Colonic mucosa (tissue), 4 donors: ENCODE data around the gene FAN1. TPM values are rescaled to one million over a fixed set of nuclear protein-coding genes. Genes with fewer than 3 reads are reported as not detected.

Experiments used
- DNase-seq: peaks from one replicate; pipeline ENCODE4 v3.0.0-alpha.2; 2020
- H3K27ac ChIP-seq: fragments of 200-600 bp; one replicate; pipeline ENCODE4 v1.8.0; 2021
- H3K27me3 ChIP-seq: fragments of 200-600 bp; one replicate; pipeline ENCODE4 v1.8.0; 2021
- H3K36me3 ChIP-seq: fragments of 200-600 bp; one replicate; pipeline ENCODE4 v1.8.0; 2021
- H3K4me1 ChIP-seq: fragments of 200-600 bp; one replicate; pipeline ENCODE4 v1.8.0; 2021; ENCODE audit warnings: mild to moderate bottlenecking
- H3K4me3 ChIP-seq: fragments of 200-600 bp; one replicate; pipeline ENCODE4 v1.8.0; 2021
- H3K9ac ChIP-seq, 2 donors: one replicate each; pipeline ENCODE4 v1.7.0; 2013; ENCODE audit warnings: control low read depth in 2 of 2, low read depth in 2 of 2, low read length in 2 of 2
- H3K9me3 ChIP-seq: fragments of 200-600 bp; one replicate; pipeline ENCODE4 v1.8.0; 2021
- intact Hi-C: fragments of 100-400 bp; cut with DNase I; formaldehyde crosslinking; loops from one replicate; pipeline ENCODE4 v1.14.1; 2022
- total RNA-seq, 2 donors: library from RNA; stranded (reverse); fragmentation: NEBNext Ultra II Directional in 1 of 2; extraction: Animal tissue kit (Norgen Biotek cat#: 25700) in 1 of 2; gene quantifications; one replicate each; pipeline ENCODE4 v1.2.1, GENCODE V29; 2021
- TF ChIP-seq, protein P1 (sequence below): fragments of 200-600 bp; IDR thresholded peaks from one replicate; pipeline ENCODE4 v1.8.0; 2022; ENCODE audit warnings: antibody characterized with exemption, mild to moderate bottlenecking
- donor health status: healthy.
- donor health status: DM: no; HTN: no; CAD: no.
- donor health status: DM: no; HTN: no; CAD: no.

Gene FAN1
- total RNA-seq, 2 donors from 2014 or later: 12.0 to 22.2 TPM

GRCh38 chr15:30954674-30955073 is 51.0 kb downstream of the FAN1 start:
- H3K36me3 ChIP-seq: peaks cover 16% of the 10 kb centered on the region
- TF ChIP-seq, protein P1, sequence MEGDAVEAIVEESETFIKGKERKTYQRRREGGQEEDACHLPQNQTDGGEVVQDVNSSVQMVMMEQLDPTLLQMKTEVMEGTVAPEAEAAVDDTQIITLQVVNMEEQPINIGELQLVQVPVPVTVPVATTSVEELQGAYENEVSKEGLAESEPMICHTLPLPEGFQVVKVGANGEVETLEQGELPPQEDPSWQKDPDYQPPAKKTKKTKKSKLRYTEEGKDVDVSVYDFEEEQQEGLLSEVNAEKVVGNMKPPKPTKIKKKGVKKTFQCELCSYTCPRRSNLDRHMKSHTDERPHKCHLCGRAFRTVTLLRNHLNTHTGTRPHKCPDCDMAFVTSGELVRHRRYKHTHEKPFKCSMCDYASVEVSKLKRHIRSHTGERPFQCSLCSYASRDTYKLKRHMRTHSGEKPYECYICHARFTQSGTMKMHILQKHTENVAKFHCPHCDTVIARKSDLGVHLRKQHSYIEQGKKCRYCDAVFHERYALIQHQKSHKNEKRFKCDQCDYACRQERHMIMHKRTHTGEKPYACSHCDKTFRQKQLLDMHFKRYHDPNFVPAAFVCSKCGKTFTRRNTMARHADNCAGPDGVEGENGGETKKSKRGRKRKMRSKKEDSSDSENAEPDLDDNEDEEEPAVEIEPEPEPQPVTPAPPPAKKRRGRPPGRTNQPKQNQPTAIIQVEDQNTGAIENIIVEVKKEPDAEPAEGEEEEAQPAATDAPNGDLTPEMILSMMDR: no peak
- H3K4me1 ChIP-seq: no peaks in the 10 kb centered on the region
- no peak overlapping the region for H3K27ac ChIP-seq
- H3K4me3 ChIP-seq: no peak overlapping the region
- intact Hi-C loops: no loop called here
- H3K9me3 ChIP-seq: no peaks in the 10 kb centered on the region
- H3K9ac ChIP-seq: no peak overlapping the region
- no peaks in the 10 kb centered on the region for H3K27me3 ChIP-seq
- no peak for DNase-seq

DNA sequence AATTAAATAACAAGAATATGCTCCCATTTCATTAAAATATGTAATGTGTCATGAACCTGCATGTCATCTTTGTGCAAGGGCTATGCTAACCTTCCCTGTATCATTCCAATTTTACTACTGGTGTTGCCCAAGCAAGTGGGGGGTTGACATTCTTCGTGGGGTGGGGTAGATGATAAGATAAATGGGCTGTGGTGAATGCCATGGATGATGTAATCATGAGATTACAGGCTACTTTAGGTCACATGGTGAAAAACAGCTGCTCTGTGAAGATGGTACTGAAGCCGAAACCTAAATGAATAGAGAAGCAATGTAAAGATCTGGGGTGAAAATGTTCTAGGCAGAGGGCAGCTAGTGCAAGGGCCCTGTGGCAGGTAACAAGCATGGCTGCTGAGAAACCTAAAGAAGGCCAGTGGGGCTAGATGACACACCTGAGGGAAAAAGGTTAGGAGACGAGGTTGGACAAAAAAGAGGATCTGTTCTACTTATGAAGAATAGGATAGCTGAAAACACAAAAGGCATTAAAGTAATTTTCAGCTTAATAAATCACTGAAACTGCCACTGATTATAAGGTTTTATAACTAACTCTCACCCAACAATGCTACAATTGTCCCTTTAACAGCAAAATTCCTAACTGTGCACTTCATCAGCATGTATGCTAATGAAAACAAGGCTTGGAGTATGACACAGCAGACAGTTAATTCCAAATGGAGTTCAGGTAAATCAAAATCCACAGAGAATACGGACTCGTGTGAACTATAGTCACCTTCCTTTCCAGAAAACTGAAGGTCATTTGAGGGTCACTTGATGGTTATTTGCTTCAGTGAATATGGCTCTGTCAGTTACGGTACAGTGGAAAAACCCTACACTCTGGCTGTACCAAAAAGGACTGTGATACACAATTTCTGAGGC is 52.8 kb downstream of the FAN1 start:
- Histone ChIP-seq H3K9me3 (no peaks in the 10 kb centered on the region), H3K4me1 (no peaks in the 10 kb centered on the region), H3K36me3 (peaks cover 19% of the 10 kb centered on the region), H3K27ac (no peak overlapping the region), H3K27me3 (no peaks in the 10 kb centered on the region), H3K9ac (no peak overlapping the region), H3K4me3 (no peak overlapping the region)
- no peak for DNase-seq
- intact Hi-C loops: no loop called here
- TF ChIP-seq, protein P1: no peak

- no peaks in the 10 kb centered on the region for H3K27me3 ChIP-seq
- no peak overlapping the region for H3K9ac ChIP-seq
- no peaks in the 10 kb centered on the region for H3K9me3 ChIP-seq
- DNase-seq: no peak
- intact Hi-C loops: no loop called here
- H3K36me3 ChIP-seq: peaks cover 17% of the 10 kb centered on the region
- TF ChIP-seq, protein P1: no peak
- no peaks in the 10 kb centered on the region for H3K4me1 ChIP-seq
- H3K27ac ChIP-seq: no peak overlapping the region
- H3K4me3 ChIP-seq: no peak overlapping the region
Measured at GRCh38 chr15:30958219-30958618, 54.5 kb downstream of the FAN1 start.

GRCh38 chr15:30962079-30962478 is 58.4 kb downstream of the FAN1 start:
- no peak overlapping the region for H3K4me3 ChIP-seq
- no peaks in the 10 kb centered on the region for H3K9me3 ChIP-seq
- peaks cover 26% of the 10 kb centered on the region for H3K36me3 ChIP-seq
- TF ChIP-seq, protein P1: no peak
- no peaks in the 10 kb centered on the region for H3K4me1 ChIP-seq
- no peak for DNase-seq
- no peak overlapping the region for H3K9ac ChIP-seq
- no peaks in the 10 kb centered on the region for H3K27me3 ChIP-seq
- intact Hi-C loops: no loop called here
- no peak overlapping the region for H3K27ac ChIP-seq

DNA sequence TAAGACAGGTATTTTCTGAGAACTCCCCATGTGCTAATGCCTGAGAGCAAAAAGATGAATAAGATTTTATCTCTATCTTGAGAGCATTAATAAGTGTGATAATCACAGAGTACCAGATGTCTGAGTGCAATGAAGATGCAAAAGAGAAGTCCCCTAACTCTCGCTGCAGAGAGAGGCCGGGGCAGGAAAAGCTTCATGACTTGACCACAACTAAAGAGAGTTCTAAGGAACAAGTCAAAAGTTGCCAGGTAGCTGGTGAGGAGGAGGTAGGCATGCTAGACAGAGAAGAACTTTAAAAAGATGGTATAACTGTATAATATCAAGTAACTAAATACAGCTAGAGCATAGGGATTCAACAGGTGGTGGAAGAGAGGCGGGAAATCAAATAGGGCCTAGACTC is 58.9 kb downstream of the FAN1 start:
- DNase-seq: no peak
- Histone ChIP-seq H3K9me3 (no peaks in the 10 kb centered on the region), H3K4me3 (no peak overlapping the region), H3K36me3 (peaks cover 26% of the 10 kb centered on the region), H3K9ac (no peak overlapping the region), H3K27ac (no peak overlapping the region), H3K27me3 (no peaks in the 10 kb centered on the region), H3K4me1 (no peaks in the 10 kb centered on the region)
- TF ChIP-seq, protein P1: no peak
- intact Hi-C loops: no loop called here
